ENCODE data around the gene PAM. TPM values are rescaled to one million over a fixed set of nuclear protein-coding genes. Genes with fewer than 3 reads are reported as not detected.

PAM gene
- total and polyA plus RNA-seq, 7 donors, result 14.3 to 261 (median 198) TPM

DNA sequence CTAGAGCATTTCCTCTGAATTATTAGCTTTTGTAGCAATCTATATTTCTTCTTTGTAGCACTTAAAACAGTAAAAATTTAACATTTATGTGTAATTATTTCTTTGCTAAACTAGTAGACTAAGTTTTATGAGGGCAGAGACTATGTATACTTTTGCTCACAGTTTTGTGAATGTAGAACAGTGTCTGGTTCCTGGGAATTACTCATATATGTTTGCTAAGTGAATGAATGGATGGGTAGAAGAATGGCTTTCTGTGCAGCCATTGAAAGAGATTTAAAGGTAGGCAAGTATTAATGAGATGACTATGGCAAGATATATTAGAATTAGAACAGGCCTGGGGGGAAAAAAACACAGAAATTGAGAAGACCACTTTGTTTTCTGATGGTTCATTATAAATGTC is 140.1 kb downstream of the PAM start:
- H3K4me1 ChIP-seq, result peaks cover 0 to 1% (median 0%) of the 10 kb centered on the region in 4 donors
- H3K36me3 ChIP-seq, result no peaks in the 10 kb centered on the region
- H3K9me3 ChIP-seq, result no peaks in the 10 kb centered on the region
- TF ChIP-seq, protein P1, sequence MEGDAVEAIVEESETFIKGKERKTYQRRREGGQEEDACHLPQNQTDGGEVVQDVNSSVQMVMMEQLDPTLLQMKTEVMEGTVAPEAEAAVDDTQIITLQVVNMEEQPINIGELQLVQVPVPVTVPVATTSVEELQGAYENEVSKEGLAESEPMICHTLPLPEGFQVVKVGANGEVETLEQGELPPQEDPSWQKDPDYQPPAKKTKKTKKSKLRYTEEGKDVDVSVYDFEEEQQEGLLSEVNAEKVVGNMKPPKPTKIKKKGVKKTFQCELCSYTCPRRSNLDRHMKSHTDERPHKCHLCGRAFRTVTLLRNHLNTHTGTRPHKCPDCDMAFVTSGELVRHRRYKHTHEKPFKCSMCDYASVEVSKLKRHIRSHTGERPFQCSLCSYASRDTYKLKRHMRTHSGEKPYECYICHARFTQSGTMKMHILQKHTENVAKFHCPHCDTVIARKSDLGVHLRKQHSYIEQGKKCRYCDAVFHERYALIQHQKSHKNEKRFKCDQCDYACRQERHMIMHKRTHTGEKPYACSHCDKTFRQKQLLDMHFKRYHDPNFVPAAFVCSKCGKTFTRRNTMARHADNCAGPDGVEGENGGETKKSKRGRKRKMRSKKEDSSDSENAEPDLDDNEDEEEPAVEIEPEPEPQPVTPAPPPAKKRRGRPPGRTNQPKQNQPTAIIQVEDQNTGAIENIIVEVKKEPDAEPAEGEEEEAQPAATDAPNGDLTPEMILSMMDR (IDR thresholded peaks at IDR 0.05), result no peak
- no peak for TF ChIP-seq POLR2A (IDR thresholded peaks at IDR 0.05)
- no peak for TF ChIP-seq POLR2AphosphoS5 (IDR thresholded peaks at IDR 0.05)
- TF ChIP-seq EP300 (IDR thresholded peaks at IDR 0.05), result no peak
- H3K4me3 ChIP-seq, result no peak overlapping the region
- H3K27me3 ChIP-seq, result no peaks in the 10 kb centered on the region
- DNase-seq, result no peak
- H3K27ac ChIP-seq, result no peak overlapping the region
- intact Hi-C loops (cut with DNase I), result no loop called here

DNA sequence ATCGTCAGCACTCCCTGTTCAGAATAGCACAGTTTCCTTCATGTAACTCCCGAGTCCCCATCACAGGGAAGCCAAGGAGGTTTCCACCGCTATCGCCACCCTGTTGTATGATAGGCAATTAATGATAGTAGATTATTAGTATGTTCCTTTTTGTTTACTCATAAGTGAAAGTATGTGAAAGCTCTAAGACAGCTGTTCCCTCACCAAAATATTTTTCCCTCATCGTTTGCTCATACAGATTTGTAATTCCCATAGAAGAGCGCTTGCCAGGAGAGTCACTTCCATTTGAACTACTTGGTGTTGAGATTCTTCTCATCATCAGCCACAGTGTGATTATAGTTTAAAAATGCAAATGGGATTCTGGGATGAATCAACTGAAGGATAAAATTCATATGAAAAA is 140.9 kb downstream of the PAM start:
- no peaks in the 10 kb centered on the region for H3K27me3 ChIP-seq
- intact Hi-C loops (cut with DNase I), result no loop called here
- no peak overlapping the region for H3K27ac ChIP-seq
- no peaks in the 10 kb centered on the region for H3K36me3 ChIP-seq
- no peaks in the 10 kb centered on the region for H3K9me3 ChIP-seq
- TF ChIP-seq EP300 (IDR thresholded peaks at IDR 0.05) (no peak), POLR2AphosphoS5 (IDR thresholded peaks at IDR 0.05) (no peak), POLR2A (IDR thresholded peaks at IDR 0.05) (no peak)
- TF ChIP-seq, protein P1 (IDR thresholded peaks at IDR 0.05), result no peak
- H3K4me1 ChIP-seq, result no peaks in the 10 kb centered on the region
- H3K4me3 ChIP-seq, result no peak overlapping the region
- DNase-seq, result no peak
- 95% methylated on average over 6 of the region's 6 CpGs for WGBS, 2 donors

DNA sequence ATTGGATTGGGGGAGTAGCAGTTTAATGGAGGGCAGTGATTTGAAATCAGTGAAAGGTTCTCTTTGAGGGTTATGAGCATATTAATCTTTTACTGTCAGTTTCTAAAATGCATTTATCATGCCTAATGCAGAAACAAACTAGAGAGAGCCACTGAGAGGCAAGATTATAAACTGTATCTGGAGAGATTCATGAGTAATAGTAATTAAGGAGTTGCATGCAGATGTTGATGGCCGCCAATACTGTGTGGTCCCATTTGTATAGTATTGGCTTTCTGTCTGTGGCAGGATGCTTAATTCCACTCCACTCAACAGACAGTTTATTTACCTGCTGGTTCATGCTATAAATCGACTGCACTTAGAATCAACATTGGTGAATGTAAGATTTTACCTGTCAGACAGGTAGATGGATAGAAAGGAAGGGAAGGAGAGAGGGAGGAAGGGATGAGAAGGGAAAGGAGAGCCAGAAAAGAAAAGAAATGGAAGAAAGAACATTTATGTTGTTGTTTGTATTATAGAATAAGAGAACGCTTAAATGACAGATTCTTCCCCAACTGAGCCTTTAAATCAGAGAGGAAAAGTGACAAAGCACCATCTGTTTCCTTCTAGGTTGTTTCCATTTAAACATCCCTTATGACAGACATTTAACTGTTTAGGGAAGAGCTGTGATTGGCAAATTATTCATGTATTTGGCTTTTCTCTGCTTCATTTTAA is 146.5 kb downstream of the PAM start:
- TF ChIP-seq POLR2A (IDR thresholded peaks at IDR 0.05), result no peak
- TF ChIP-seq POLR2AphosphoS5 (IDR thresholded peaks at IDR 0.05), result no peak
- TF ChIP-seq EP300 (IDR thresholded peaks at IDR 0.05), result no peak
- TF ChIP-seq, protein P1 (IDR thresholded peaks at IDR 0.05), result no peak
- H3K4me3 ChIP-seq, result no peak overlapping the region
- no peak for DNase-seq
- H3K9me3 ChIP-seq, result no peaks in the 10 kb centered on the region
- intact Hi-C loops (cut with DNase I), result no loop called here
- peaks cover 0 to 10% (median 0%) of the 10 kb centered on the region in 4 donors for H3K4me1 ChIP-seq
- no peak overlapping the region for H3K27ac ChIP-seq
- 75 to 86% methylated on average over 3 of the region's 3 CpGs for WGBS, 2 donors
- no peaks in the 10 kb centered on the region for H3K27me3 ChIP-seq
- H3K36me3 ChIP-seq, result no peaks in the 10 kb centered on the region

DNA sequence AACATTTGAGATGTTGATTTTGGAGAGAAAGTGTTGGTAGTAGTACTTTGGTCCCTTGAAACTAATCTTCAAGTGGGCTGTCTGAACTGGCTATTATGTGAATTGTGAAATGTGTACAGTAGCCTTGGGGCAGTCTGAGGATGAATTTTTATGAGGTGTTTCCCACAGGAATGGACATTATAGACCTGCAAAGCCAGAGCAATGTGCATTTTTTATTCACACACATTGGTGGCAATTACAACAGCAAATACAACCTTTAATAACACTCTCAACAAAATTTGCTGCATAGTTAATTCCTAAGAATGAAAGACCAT is 147.0 kb downstream of the PAM start:
- Histone ChIP-seq H3K9me3 (no peaks in the 10 kb centered on the region), H3K27me3 (no peaks in the 10 kb centered on the region), H3K36me3 (no peaks in the 10 kb centered on the region), H3K27ac (no peak overlapping the region), H3K4me3 (no peak overlapping the region), H3K4me1 (peaks cover 0 to 10% (median 0%) of the 10 kb centered on the region in 4 donors)
- DNase-seq, result no peak
- TF ChIP-seq, protein P1 (IDR thresholded peaks at IDR 0.05), result no peak
- TF ChIP-seq POLR2A (IDR thresholded peaks at IDR 0.05) (no peak), EP300 (IDR thresholded peaks at IDR 0.05) (no peak), POLR2AphosphoS5 (IDR thresholded peaks at IDR 0.05) (no peak)
- intact Hi-C loops (cut with DNase I), result no loop called here

DNA sequence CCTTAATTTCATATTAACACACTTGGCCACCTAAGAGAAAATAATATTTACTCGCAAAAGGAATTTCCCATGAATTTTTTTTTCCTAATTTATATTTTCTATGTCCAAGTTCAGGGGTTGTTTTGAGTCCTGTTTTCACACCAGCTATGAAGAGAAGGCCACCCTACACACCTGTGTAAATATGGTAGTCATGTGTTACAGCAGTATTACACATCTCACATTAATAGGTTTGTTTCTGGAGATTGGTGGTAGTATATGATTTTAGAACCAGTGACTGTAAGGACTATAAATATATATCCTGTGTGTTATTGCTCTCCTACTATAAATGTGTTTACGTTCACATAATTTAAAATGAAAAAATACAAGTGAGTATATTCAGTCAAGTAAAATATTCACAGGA is 147.5 kb downstream of the PAM start:
- no peaks in the 10 kb centered on the region for H3K36me3 ChIP-seq
- TF ChIP-seq, protein P1 (IDR thresholded peaks at IDR 0.05), result no peak
- no peak for TF ChIP-seq EP300 (IDR thresholded peaks at IDR 0.05)
- TF ChIP-seq POLR2AphosphoS5 (IDR thresholded peaks at IDR 0.05), result no peak
- no peak for TF ChIP-seq POLR2A (IDR thresholded peaks at IDR 0.05)
- 67 to 76% methylated on average over 2 of the region's 2 CpGs for WGBS, 2 donors
- H3K27me3 ChIP-seq, result no peaks in the 10 kb centered on the region
- intact Hi-C loops (cut with DNase I), result no loop called here
- no peak for DNase-seq
- H3K4me3 ChIP-seq, result no peak overlapping the region
- H3K4me1 ChIP-seq, result peaks cover 0 to 10% (median 0%) of the 10 kb centered on the region in 4 donors
- no peaks in the 10 kb centered on the region for H3K9me3 ChIP-seq
- no peak overlapping the region for H3K27ac ChIP-seq
